Mucosa of descending colon (tissue), 3 donors: ENCODE data around the gene NRIP1. TPM values are rescaled to one million over a fixed set of nuclear protein-coding genes. Genes with fewer than 3 reads are reported as not detected.

Experiments
- ATAC-seq: fragments of 200-7000 bp; cut with Tn5 transposase; one replicate; pipeline ENCODE4 v1.9.1; 2020; ENCODE audit warnings: mild to moderate bottlenecking, moderate library complexity
- DNase-seq, 3 donors: peaks; one replicate each; pipeline ENCODE4 v3.0.0-alpha.2; 2020
- H3K36me3 ChIP-seq: fragments of 200-600 bp; one replicate; pipeline ENCODE4 v1.8.0; 2021; ENCODE audit warnings: low read depth, mild to moderate bottlenecking
- H3K4me1 ChIP-seq: fragments of 200-600 bp; one replicate; pipeline ENCODE4 v1.8.0; 2021; ENCODE audit warnings: low read depth, mild to moderate bottlenecking
- H3K4me3 ChIP-seq: fragments of 200-600 bp; one replicate; pipeline ENCODE4 v1.8.0; 2021; ENCODE audit warnings: mild to moderate bottlenecking
- H3K9me3 ChIP-seq: fragments of 200-600 bp; one replicate; pipeline ENCODE4 v1.8.0; 2021; ENCODE audit warnings: mild to moderate bottlenecking
- intact Hi-C, 2 donors: fragments of 100-400 bp; cut with DNase I in 1 of 2; cut with micrococcal nuclease in 1 of 2; formaldehyde crosslinking; loops; one replicate each; pipeline versions ENCODE4 v1.11.0 to v1.11.1; 2022; cut with DNase I, micrococcal nuclease
- total RNA-seq, 3 donors: library from RNA; stranded (reverse); fragmentation: NEBNext Ultra II Directional in 2 of 3; extraction: Animal tissue kit (Norgen Biotek cat#: 25700) in 2 of 3; gene quantifications; one replicate each; pipeline versions ENCODE4 v1.2.1 to v1.2.4, GENCODE V29; 2021 to 2023
- TF ChIP-seq, protein P1 (sequence below): fragments of 200-600 bp; IDR thresholded peaks from one replicate; pipeline ENCODE4 v1.8.0; 2022; ENCODE audit warnings: antibody characterized with exemption, mild to moderate bottlenecking
- donor health status: DM: no; HTN: no; CAD: no; lungs with moderate emphysema.
- donor health status: DM: no; HTN: no; CAD: no.
- donor health status: DM: no; HTN: yes; CAD: no.

The NRIP1 gene
- total RNA-seq, 3 donors from 2014 or later, result 64.3 to 91.8 (median 77.1) TPM

DNA sequence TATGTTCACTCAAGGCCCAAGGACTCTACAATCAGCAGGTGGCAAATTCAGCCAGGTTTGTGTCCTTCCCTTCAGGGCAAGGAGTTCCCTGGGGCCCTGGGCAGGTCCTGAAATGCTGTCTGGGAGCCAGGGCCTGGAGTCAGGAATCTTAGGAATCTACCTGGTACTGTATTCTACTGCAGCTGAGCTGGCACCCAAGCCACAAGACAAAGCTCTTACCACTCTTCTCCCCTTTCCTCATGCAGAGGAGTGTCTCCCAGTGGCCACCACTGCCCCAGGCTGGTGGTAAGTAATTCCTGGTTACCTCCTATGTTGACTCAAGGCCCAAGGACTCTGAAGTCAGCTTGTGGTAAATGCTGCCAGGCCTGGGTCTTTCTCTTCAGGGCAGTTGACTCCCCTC is 153.4 kb downstream of the NRIP1 start:
- H3K36me3 ChIP-seq, result no peaks in the 10 kb centered on the region
- no peak overlapping the region for H3K4me3 ChIP-seq
- intact Hi-C loops, result no loop called here
- TF ChIP-seq, protein P1, sequence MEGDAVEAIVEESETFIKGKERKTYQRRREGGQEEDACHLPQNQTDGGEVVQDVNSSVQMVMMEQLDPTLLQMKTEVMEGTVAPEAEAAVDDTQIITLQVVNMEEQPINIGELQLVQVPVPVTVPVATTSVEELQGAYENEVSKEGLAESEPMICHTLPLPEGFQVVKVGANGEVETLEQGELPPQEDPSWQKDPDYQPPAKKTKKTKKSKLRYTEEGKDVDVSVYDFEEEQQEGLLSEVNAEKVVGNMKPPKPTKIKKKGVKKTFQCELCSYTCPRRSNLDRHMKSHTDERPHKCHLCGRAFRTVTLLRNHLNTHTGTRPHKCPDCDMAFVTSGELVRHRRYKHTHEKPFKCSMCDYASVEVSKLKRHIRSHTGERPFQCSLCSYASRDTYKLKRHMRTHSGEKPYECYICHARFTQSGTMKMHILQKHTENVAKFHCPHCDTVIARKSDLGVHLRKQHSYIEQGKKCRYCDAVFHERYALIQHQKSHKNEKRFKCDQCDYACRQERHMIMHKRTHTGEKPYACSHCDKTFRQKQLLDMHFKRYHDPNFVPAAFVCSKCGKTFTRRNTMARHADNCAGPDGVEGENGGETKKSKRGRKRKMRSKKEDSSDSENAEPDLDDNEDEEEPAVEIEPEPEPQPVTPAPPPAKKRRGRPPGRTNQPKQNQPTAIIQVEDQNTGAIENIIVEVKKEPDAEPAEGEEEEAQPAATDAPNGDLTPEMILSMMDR, result no peak
- DNase-seq (no peak), ATAC-seq (no peak)
- no peaks in the 10 kb centered on the region for H3K9me3 ChIP-seq
- peaks cover 5% of the 10 kb centered on the region for H3K4me1 ChIP-seq
